ENCODE results near the gene WNT9A.
"Not testable (repeated sequence)": the region's sequence is repeated elsewhere in the genome, so short reads cannot be mapped to it uniquely, and the experiment has no call there.

Gene WNT9A

DNA sequence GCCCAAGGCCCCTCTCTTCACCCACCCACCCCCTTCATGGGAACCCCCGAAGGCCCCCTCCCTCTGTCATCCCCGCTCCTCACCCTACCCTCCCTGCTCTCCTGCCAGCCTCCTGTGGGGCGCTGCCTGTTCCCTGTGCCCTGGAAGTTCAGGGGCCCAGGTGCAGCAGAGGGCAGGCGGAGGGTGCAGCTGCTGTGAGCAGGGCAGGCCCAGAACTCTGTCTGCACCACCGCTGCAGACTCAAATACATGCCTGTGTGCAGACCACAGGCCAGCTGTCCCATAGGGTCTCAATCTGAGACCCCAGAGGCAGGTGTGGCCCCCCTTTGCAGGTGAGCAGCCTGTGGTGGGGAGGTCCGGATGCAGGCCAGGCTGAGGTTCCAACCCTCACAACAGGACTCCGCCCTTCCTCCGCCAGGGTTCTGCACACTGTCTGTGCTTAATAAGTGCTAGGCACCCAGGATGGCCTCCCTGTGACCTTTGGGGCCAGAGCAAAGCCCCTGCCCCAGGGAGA lies 62.5 kb downstream of the WNT9A start:
- TF ChIP-seq, protein P1, sequence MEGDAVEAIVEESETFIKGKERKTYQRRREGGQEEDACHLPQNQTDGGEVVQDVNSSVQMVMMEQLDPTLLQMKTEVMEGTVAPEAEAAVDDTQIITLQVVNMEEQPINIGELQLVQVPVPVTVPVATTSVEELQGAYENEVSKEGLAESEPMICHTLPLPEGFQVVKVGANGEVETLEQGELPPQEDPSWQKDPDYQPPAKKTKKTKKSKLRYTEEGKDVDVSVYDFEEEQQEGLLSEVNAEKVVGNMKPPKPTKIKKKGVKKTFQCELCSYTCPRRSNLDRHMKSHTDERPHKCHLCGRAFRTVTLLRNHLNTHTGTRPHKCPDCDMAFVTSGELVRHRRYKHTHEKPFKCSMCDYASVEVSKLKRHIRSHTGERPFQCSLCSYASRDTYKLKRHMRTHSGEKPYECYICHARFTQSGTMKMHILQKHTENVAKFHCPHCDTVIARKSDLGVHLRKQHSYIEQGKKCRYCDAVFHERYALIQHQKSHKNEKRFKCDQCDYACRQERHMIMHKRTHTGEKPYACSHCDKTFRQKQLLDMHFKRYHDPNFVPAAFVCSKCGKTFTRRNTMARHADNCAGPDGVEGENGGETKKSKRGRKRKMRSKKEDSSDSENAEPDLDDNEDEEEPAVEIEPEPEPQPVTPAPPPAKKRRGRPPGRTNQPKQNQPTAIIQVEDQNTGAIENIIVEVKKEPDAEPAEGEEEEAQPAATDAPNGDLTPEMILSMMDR (conservative IDR thresholded peaks at IDR 0.05; ENCODE audit: low read depth, low read length) = no peak

DNA sequence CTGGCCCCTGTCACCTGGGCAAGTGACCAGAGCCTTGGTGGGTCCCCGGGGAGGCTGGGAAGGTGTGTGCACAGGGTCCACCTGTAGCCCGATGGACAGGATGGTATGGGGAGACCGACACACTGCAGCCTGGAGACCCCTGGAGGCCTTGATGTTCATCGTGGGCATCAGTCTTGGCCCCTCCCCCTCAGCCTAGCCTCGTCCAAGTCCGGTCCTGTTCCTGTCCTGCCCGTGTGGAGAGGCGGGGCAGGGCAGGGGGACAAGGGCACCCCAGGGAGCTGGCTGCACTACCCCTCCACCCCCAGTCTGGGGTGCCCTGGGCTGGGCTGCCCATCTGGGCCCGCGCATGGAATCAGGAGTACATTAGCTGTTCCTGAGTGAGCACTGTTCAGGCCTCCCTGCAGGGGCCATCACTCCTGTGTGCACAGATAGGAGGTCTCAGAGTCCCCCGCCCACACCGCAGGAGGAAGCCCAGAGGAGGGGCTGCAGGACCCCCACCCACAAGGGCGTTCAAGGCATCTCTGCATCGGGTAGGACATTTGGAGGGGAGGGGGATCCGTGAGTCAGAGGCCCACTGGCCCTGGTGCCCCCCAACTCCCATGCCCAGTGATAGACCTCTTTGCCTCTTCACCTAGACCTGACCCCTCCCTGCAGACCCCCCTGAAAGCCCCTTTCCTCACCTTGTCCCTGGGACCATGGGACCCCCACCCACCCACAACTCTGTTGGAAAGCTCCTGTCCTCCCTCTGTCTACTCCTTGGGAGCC lies 63.2 kb downstream of the WNT9A start:
- TF ChIP-seq, protein P1 (conservative IDR thresholded peaks at IDR 0.05; ENCODE audit: low read depth, low read length) = no peak
- DNase-seq (ENCODE audit: low read depth) = no peak
- H3K4me3 ChIP-seq (ENCODE audit: low read depth, low read length) = no peak overlapping the region

More for the DNA sequence above, 62.5 kb downstream of the WNT9A start:
- DNase-seq (ENCODE audit: low read depth) = no peak
- H3K4me3 ChIP-seq (ENCODE audit: low read depth, low read length) = no peak overlapping the region

DNA sequence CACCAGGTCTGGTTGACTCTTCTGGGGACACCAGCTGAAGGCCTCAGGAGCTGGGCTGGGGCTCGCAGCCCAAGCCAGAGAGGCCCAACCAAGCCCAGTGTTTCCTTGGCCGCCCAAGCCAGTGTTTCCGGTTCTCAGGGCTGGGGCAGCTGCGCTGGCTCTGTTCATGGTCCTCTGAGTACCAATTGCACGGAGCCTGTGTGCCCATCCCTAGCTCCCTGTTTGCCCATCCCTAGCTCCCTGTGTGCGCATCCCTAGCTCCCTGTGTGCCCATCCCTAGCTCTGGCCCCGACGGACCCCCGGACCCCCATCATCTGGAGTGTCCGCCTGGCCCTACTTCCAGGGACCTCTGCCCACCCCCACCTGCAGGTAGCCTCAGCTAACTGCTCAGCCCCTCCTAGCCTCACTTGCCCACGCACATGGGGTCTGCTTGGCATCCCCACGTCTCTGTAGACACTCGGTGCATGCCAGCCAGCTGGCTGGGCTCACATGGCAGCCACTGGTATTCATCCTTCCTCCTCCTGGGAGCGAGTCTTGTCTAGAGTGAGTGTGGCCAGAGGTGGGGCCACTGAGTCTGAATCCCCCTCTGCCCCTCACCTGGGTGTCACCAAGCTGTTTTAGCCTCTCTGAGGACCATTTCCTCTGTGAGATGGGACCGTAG lies 64.0 kb downstream of the WNT9A start:
- TF ChIP-seq, protein P1 (conservative IDR thresholded peaks at IDR 0.05; ENCODE audit: low read depth, low read length) = no peak
- no peak overlapping the region for H3K4me3 ChIP-seq (ENCODE audit: low read depth, low read length)
- no peak for DNase-seq (ENCODE audit: low read depth)

DNA sequence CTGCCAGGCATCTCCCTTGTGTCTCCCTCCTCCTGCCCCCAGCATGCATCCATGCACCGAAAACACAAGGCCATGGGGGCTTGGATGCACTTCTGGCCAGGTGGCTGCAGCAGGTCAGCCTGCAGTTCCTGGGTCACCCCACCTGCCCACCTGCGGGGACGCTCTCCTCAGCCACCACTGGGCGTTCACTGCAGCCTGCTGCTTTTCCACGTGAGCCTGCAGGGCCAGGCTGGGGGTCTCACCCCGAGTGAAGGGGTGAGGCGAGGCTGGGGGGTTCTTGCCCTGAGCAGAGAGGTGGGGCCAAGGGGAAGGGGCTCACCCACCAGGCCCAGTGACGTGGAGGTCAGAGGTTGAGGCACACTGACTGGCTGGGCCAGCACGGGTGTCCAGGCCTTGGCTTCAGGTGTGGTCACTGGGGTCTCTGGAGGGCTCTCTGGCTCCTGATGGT lies 64.6 kb downstream of the WNT9A start:
- no peak overlapping the region for H3K4me3 ChIP-seq (ENCODE audit: low read depth, low read length)
- TF ChIP-seq, protein P1 (conservative IDR thresholded peaks at IDR 0.05; ENCODE audit: low read depth, low read length) = no peak
- no peak for DNase-seq (ENCODE audit: low read depth)

DNA sequence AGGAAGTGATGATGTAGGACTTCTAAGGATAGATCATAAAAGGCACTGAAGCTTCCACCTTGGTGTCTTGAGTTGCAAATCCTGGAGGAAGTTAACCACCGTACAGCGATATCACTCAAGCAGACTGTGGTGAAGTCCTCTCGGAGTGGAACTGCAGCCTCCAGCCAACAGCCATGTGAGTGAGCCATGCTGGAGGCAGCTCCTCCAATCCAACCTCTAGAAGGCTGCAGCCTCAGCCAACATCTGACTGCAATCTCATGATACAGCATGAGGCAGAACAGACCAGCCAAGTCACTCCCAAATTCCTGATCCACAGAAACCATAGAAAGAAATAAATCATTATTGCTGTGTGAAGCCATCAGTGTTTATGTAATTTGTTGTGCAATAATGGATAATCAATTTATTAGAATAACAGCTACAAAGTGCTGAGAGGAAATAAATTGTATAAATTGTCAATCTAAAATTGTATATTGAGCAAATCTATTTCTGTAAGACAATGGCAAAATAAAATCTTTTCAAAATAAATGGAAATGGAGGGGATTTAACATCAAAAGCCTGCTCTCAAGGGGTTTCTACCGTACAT lies 67.3 kb downstream of the WNT9A start:
- DNase-seq (ENCODE audit: low read depth) = no peak
- H3K4me3 ChIP-seq (ENCODE audit: low read depth, low read length) = no peak overlapping the region
- TF ChIP-seq, protein P1 (conservative IDR thresholded peaks at IDR 0.05; ENCODE audit: low read depth, low read length) = no peak

DNA sequence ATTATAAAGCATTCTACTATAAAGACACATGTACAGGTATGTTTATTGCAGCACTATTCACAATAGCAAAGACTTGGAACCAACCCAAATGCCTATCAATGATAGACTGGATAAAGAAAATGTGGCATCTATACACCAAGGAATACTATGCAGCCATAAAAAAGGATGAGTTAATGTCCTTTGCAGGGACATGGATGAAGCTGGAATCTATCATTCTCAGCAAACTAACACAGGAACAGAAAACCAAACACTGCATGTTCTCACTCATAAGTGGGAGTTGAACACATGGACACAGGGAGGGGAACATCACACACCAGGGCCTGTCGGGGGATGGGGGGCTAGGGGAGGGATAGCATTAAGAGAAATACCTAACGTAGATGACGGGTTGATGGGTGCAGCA lies 69.9 kb downstream of the WNT9A start:
- not testable (repeated sequence) for DNase-seq (ENCODE audit: low read depth); H3K4me3 ChIP-seq (ENCODE audit: low read depth, low read length)

DNA sequence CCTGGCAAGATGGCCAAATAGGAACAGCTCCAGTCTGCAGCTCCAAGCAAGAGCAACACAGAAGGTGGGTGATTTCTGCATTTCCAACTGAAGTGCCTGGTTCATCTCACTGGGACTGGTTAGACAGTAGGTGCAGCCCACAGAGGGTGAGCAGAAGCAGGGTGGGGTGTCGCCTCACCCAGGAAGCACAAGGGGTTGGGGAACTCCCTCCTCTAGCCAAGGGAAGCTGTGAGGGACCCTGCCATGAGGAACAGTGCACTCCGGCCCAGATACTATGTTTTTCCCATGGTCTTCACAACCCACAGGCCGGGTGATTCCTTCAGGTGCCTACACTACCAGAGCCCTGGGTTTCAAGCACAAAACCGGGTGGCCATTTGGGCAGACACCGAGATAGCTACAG lies 75.8 kb downstream of the WNT9A start:
- H3K4me3 ChIP-seq (ENCODE audit: low read depth, low read length); DNase-seq (ENCODE audit: low read depth): not testable (repeated sequence)
